ENCODE results near the gene FRYL.

Gene FRYL

GRCh38 chr4:48623182-48623780 lies 156.8 kb downstream of the FRYL start:
- no peak for DNase-seq (ENCODE audit: low read depth in 1 of 2, low spot score in 1 of 2)

- DNase-seq (ENCODE audit: low read depth in 1 of 2, low spot score in 1 of 2), result no peak
Observed at GRCh38 chr4:48620831-48621230, 159.2 kb downstream of the FRYL start.

- no peak for DNase-seq (ENCODE audit: low read depth in 1 of 2, low spot score in 1 of 2)
Observed at GRCh38 chr4:48620093-48620492, 160.0 kb downstream of the FRYL start.

- no peak for DNase-seq (ENCODE audit: low read depth in 1 of 2, low spot score in 1 of 2)
Observed at GRCh38 chr4:48604527-48604926, 175.6 kb downstream of the FRYL start.

- no peak for DNase-seq (ENCODE audit: low read depth in 1 of 2, low spot score in 1 of 2)
Observed at GRCh38 chr4:48604041-48604440, 176.0 kb downstream of the FRYL start.

GRCh38 chr4:48603366-48604003 lies 176.6 kb downstream of the FRYL start:
- no peak for DNase-seq (ENCODE audit: low read depth in 1 of 2, low spot score in 1 of 2)

- no peak for DNase-seq (ENCODE audit: low read depth in 1 of 2, low spot score in 1 of 2)
Observed at GRCh38 chr4:48602763-48603162, 177.3 kb downstream of the FRYL start.

GRCh38 chr4:48602222-48602621 lies 177.9 kb downstream of the FRYL start:
- DNase-seq (ENCODE audit: low read depth in 1 of 2, low spot score in 1 of 2), result no peak

- no peak for DNase-seq (ENCODE audit: low read depth in 1 of 2, low spot score in 1 of 2)
Observed at GRCh38 chr4:48596336-48596735, 183.7 kb downstream of the FRYL start.

GRCh38 chr4:48594180-48594579 lies 185.9 kb downstream of the FRYL start:
- DNase-seq (ENCODE audit: low read depth in 1 of 2, low spot score in 1 of 2), result no peak

- no peak for DNase-seq (ENCODE audit: low read depth in 1 of 2, low spot score in 1 of 2)
Observed at GRCh38 chr4:48591372-48591771, 188.7 kb downstream of the FRYL start.

GRCh38 chr4:48590884-48591283 lies 189.2 kb downstream of the FRYL start:
- DNase-seq (ENCODE audit: low read depth in 1 of 2, low spot score in 1 of 2), result no peak

- DNase-seq (ENCODE audit: low read depth in 1 of 2, low spot score in 1 of 2), result no peak
Observed at GRCh38 chr4:48589098-48589445, 191.0 kb downstream of the FRYL start.

- DNase-seq (ENCODE audit: low read depth in 1 of 2, low spot score in 1 of 2), result no peak
Observed at GRCh38 chr4:48588230-48589097, 191.6 kb downstream of the FRYL start.

GRCh38 chr4:48585401-48585800 lies 194.7 kb downstream of the FRYL start:
- DNase-seq (ENCODE audit: low read depth in 1 of 2, low spot score in 1 of 2), result no peak

- DNase-seq (ENCODE audit: low read depth in 1 of 2, low spot score in 1 of 2), result peak in 1 of 2 donors; percentile 45
Observed at GRCh38 chr4:48578132-48578968, 201.7 kb downstream of the FRYL start.

GRCh38 chr4:48575964-48576363 lies 204.1 kb downstream of the FRYL start:
- no peak for DNase-seq (ENCODE audit: low read depth in 1 of 2, low spot score in 1 of 2)

GRCh38 chr4:48571471-48571870 lies 208.6 kb downstream of the FRYL start:
- no peak for DNase-seq (ENCODE audit: low read depth in 1 of 2, low spot score in 1 of 2)

- no peak for DNase-seq (ENCODE audit: low read depth in 1 of 2, low spot score in 1 of 2)
Observed at GRCh38 chr4:48570646-48571220, 209.3 kb downstream of the FRYL start.

- DNase-seq (ENCODE audit: low read depth in 1 of 2, low spot score in 1 of 2), result no peak
Observed at GRCh38 chr4:48566034-48566384, 214.1 kb downstream of the FRYL start.

GRCh38 chr4:48565362-48566033 lies 214.6 kb downstream of the FRYL start:
- no peak for DNase-seq (ENCODE audit: low read depth in 1 of 2, low spot score in 1 of 2)

Data from activated CD4-positive, alpha-beta T cell treated with anti-CD3 and anti-CD28 coated beads, Interleukin-2, amount 50 U/mL, for 24 hours (primary cell).